HCT116 (cell line): ENCODE results near the gene C4BPA. TPM values are rescaled to one million over a fixed set of nuclear protein-coding genes. Genes with fewer than 3 reads are reported as not detected.

Experiments used
- ATAC-seq: fragments of 200-7000 bp; cut with Tn5 transposase; 2 replicates; pipeline ENCODE4 v1.9.1; 2020; ENCODE audit warnings: mild to moderate bottlenecking, moderate library complexity
- BruUV-seq: library from RNA; stranded (reverse); fragments of 400-500 nt; replicated peaks from 2 replicates; lab custom pipeline; 2021; lab: Mats Ljungman, UMichigan
- CTCF ChIA-PET: fragments of 300-600 bp; sonication (Branson Sonifier 250); formaldehyde crosslinking; loops from one replicate; lab custom pipeline; 2021; ENCODE audit warnings: antibody characterized with exemption; lab: Charles Lee
- POLR2A ChIA-PET: fragments of 300-600, 350-600 bp; sonication (Branson Sonifier 250); formaldehyde crosslinking; loops from one replicate; lab custom pipeline; 2021; ENCODE audit warnings: antibody characterized with exemption; lab: Charles Lee
- RAD21 ChIA-PET, 2 experiments: fragments of 300-600 bp; sonication (Branson Sonifier 250); formaldehyde crosslinking; loops; one replicate each; lab custom pipeline; 2023; ENCODE audit warnings: low total read pairs in 2 of 2; ENCODE audit not compliant: uncharacterized antibody in 2 of 2, unreplicated experiment in 2 of 2, low non-redundant PET in 1 of 2; lab: Charles Lee
- DNase-seq: peaks from one replicate; pipeline ENCODE4 v3.0.0-alpha.2; 2010; ENCODE audit warnings: low read depth, low spot score
- H2AFZ ChIP-seq: fragments of 200-600 bp; shearing (Covaris generic), sonication (generic); 2 replicates; pipeline ENCODE4 v1.6.1; 2017; ENCODE audit warnings: low read depth, mixed run types, mixed read lengths, antibody characterized with exemption, low read length; ENCODE audit not compliant: poor library complexity, severe bottlenecking
- H3K27ac ChIP-seq: 2 replicates; pipeline ENCODE4 v1.5.1; 2012; ENCODE audit warnings: low read depth, low read length
- H3K27me3 ChIP-seq: fragments of 200-600 bp; sonication (generic); 2 replicates; pipeline ENCODE4 v1.6.1; 2016; ENCODE audit warnings: mixed run types, low read length, mixed read lengths; ENCODE audit not compliant: insufficient read depth
- H3K36me3 ChIP-seq, 2 experiments: fragments of 200-500 bp in 1 of 2; fragments of 200-600 bp in 1 of 2; sonication (Bioruptor generic) in 1 of 2; sonication (generic) in 1 of 2; 2 replicates each; pipeline versions ENCODE4 v1.5.1 to v1.6.1; 2014 to 2016; ENCODE audit warnings: low read length in 2 of 2, inconsistent platforms in 1 of 2, mixed read lengths in 1 of 2, mixed run types in 1 of 2; ENCODE audit not compliant: insufficient read depth in 2 of 2, control insufficient read depth in 1 of 2
- H3K4me1 ChIP-seq, 2 experiments: fragments of 200-600 bp in 1 of 2; sonication (generic) in 1 of 2; 2 replicates each; pipeline versions ENCODE4 v1.5.1 to v1.6.1; 2012 to 2017; ENCODE audit warnings: low read length in 2 of 2, inconsistent platforms in 1 of 2, mild to moderate bottlenecking in 1 of 2, mixed read lengths in 1 of 2, mixed run types in 1 of 2, moderate library complexity in 1 of 2; ENCODE audit not compliant: insufficient read depth in 2 of 2, control insufficient read depth in 1 of 2
- H3K4me2 ChIP-seq: fragments of 200-600 bp; sonication (generic); 2 replicates; pipeline ENCODE4 v1.6.1; 2017; ENCODE audit warnings: mixed run types, low read length, mixed read lengths
- H3K4me3 ChIP-seq, 2 experiments: fragments of 200-600 bp in 1 of 2; sonication (generic) in 1 of 2; replicated peaks in 1 of 2; 2 replicates each; pipeline ENCODE4 v1.5.1; 2011 to 2016; ENCODE audit warnings: low read length in 2 of 2, control low read depth in 1 of 2, low read depth in 1 of 2, mild to moderate bottlenecking in 1 of 2, mixed read lengths in 1 of 2, mixed run types in 1 of 2
- H3K79me2 ChIP-seq: fragments of 200-600 bp; sonication (generic); 2 replicates; pipeline ENCODE4 v1.6.1; 2017; ENCODE audit warnings: mild to moderate bottlenecking, mixed run types, low read length, moderate library complexity, mixed read lengths; ENCODE audit not compliant: insufficient read depth
- H3K9ac ChIP-seq: fragments of 200-600 bp; sonication (generic); 2 replicates; pipeline ENCODE4 v1.6.1; 2016; ENCODE audit warnings: low read length, mixed read lengths
- H3K9me2 ChIP-seq: fragments of 200-600 bp; sonication (generic), shearing (Covaris generic); 2 replicates; pipeline ENCODE4 v1.6.1; 2017; ENCODE audit warnings: mixed run types, mild to moderate bottlenecking, moderate library complexity; ENCODE audit not compliant: insufficient read depth
- H3K9me3 ChIP-seq, 2 experiments: fragments of 200-500 bp in 1 of 2; fragments of 200-600 bp in 1 of 2; sonication (Bioruptor generic) in 1 of 2; sonication (generic) in 1 of 2; 2 replicates each; pipeline ENCODE4 v1.6.1; 2014 to 2017; ENCODE audit warnings: low read length in 2 of 2, mixed read lengths in 2 of 2, inconsistent platforms in 1 of 2, low read depth in 1 of 2, mild to moderate bottlenecking in 1 of 2, mixed run types in 1 of 2, moderate library complexity in 1 of 2; ENCODE audit not compliant: control insufficient read depth in 1 of 2, insufficient read depth in 1 of 2
- H4K20me1 ChIP-seq: fragments of 200-600 bp; sonication (generic), shearing (Covaris generic); 2 replicates; pipeline ENCODE4 v1.6.1; 2017; ENCODE audit warnings: mixed run types, mild to moderate bottlenecking, moderate library complexity; ENCODE audit not compliant: insufficient read depth
- CBX3 ChIP-seq: IDR thresholded peaks from 2 replicates; pipeline ENCODE4 v1.6.1; 2012; ENCODE audit warnings: low read depth
- EGR1 ChIP-seq: IDR thresholded peaks from 2 replicates; pipeline ENCODE4 v1.6.1; 2012; ENCODE audit warnings: low read depth
- ELF1 ChIP-seq: IDR thresholded peaks from 2 replicates; pipeline ENCODE4 v1.6.1; 2012; ENCODE audit warnings: low read depth, borderline replicate concordance
- EZH2 ChIP-seq: fragments of 200-600 bp; sonication (generic); IDR thresholded peaks from 2 replicates; pipeline ENCODE4 v1.6.1; 2017; ENCODE audit warnings: antibody characterized with exemption, mixed run types
- EZH2phosphoT487 ChIP-seq: fragments of 200-600 bp; IDR thresholded peaks from 2 replicates; pipeline ENCODE4 v1.6.1; 2018; ENCODE audit warnings: antibody characterized with exemption, borderline replicate concordance
- FOSL1 ChIP-seq: IDR thresholded peaks from 2 replicates; pipeline ENCODE4 v1.6.1; 2012; ENCODE audit warnings: low read depth
- JUND ChIP-seq: IDR thresholded peaks from 2 replicates; pipeline ENCODE4 v1.6.1; 2012
- POLR2AphosphoS5 ChIP-seq: IDR thresholded peaks from 2 replicates; pipeline ENCODE4 v1.6.1; 2011; ENCODE audit warnings: mild to moderate bottlenecking, low read depth, low read length, moderate library complexity
- SP1 ChIP-seq: IDR thresholded peaks from 2 replicates; pipeline ENCODE4 v1.6.1; 2012; ENCODE audit warnings: low read depth
- TCF7L2 ChIP-seq: IDR thresholded peaks from 2 replicates; pipeline ENCODE4 v1.7.0; 2011; ENCODE audit warnings: borderline replicate concordance, inconsistent platforms; ENCODE audit not compliant: insufficient read depth, insufficient read length; ENCODE audit errors: extremely low read depth
- YY1 ChIP-seq: IDR thresholded peaks from 2 replicates; pipeline ENCODE4 v1.6.1; 2011; ENCODE audit warnings: low read length, low read depth, moderate library complexity, mild to moderate bottlenecking; ENCODE audit not compliant: insufficient replicate concordance; ENCODE audit errors: extremely low read depth
- ZFX ChIP-seq: fragments of 450-650 bp; IDR thresholded peaks from 2 replicates; pipeline ENCODE4 v1.6.1; 2017
- ZNF274 ChIP-seq: fragments of 200-500 bp; sonication (Bioruptor generic); IDR thresholded peaks from 2 replicates; pipeline ENCODE4 v1.6.1; 2014; ENCODE audit warnings: mild to moderate bottlenecking, low read depth, low read length, inconsistent platforms
- intact Hi-C: fragments of 100-400 bp; cut with micrococcal nuclease; formaldehyde crosslinking; loops from 2 replicates; pipeline ENCODE4 v1.10.0; 2022
- total RNA-seq: library from RNA; stranded (reverse); gene quantifications from one replicate; pipeline ENCODE4 v1.2.1, GENCODE V29; 2021; ENCODE audit not compliant: unreplicated experiment
- TF ChIP-seq, protein P1 (sequence below), 3 experiments: fragments of 200-600 bp in 1 of 3; sonication (generic) in 1 of 3; IDR thresholded peaks in 2 of 3; conservative IDR thresholded peaks in 1 of 3; 2 replicates each; pipeline ENCODE4 v1.5.1; 2012 to 2017; ENCODE audit warnings: low read depth in 2 of 3, low read length in 2 of 3, antibody characterized with exemption in 1 of 3, borderline replicate concordance in 1 of 3, control low read depth in 1 of 3, mild to moderate bottlenecking in 1 of 3, mixed read lengths in 1 of 3, mixed run types in 1 of 3, moderate library complexity in 1 of 3; ENCODE audit not compliant: insufficient read depth in 1 of 3
- TF ChIP-seq, protein P2 (sequence below): IDR thresholded peaks from 2 replicates; pipeline ENCODE4 v1.6.1; 2012
- TF ChIP-seq, protein P3 (sequence below): IDR thresholded peaks from 2 replicates; pipeline ENCODE4 v1.6.1; 2012
- TF ChIP-seq, protein P4 (sequence below): IDR thresholded peaks from 2 replicates; pipeline ENCODE4 v1.6.1; 2012; ENCODE audit warnings: low read depth

C4BPA gene
- total RNA-seq, 1 experiment from 2014 or later, result 0.32 TPM

DNA sequence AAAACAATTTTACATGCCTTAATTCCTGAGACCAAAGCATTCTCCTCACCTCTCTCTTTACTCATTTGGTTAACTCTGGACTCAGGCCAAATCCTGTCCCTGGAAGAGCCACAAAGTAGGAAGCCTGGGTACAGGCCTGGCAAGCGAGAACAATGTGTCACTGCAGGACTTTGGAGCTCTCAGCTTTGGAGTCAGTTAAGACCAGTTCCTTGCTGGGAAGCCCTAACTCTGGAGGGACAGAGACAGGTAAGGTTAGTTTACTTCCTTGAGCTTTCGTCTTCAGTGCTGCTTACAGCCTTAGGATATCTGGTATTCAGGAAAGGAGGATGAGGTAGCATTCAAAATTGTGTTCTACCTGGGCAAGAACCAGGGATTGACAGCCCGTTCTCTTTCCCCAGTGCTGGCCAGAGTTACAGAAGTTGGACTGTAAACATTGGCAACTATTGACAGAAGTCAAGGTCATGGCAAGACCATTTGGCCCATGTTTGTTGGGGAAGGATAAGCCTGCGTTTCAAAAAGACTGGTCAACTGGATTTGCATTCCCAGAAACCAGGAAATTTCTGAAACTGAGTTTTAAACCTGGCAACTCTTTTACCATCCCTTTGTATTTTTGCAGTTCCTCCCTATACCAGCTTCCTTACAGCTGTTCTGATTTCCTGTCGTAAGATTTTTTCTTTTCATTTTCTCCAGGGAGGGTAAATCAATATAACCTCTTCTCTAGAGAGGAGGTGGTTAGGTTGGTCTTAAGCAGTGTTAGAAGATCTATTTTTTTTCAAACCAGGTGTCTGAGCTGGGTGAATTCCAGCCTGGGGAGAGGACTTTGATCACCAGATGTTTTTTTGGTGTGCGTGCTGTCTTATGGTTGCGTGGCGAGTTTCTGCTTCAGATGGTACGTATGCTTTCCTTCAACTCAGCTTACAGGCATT, 15.1 kb upstream of the C4BPA start, which contains the start of gene C4BPB:
Gene C4BPB, plus strand, starts transcription at position 160 of the 926 bp plus-strand sequence. Its CDS starts 672 bp downstream, at position 832.
- no peak within 1 kb of the TSS for H3K9ac ChIP-seq
- no peak for DNase-seq
- no peaks in the 10 kb centered on the region for H3K36me3 ChIP-seq
- intact Hi-C loops, result loop anchor here (10.0 kb wide), 1 partner anchor 586 kb away; no protein-coding TSS in a partner anchor
- H4K20me1 ChIP-seq, result no peaks in the 10 kb centered on the region
- H3K4me2 ChIP-seq, result no peak within 1 kb of the TSS
- H3K9me3 ChIP-seq, result no peaks in the 10 kb centered on the region
- H3K27ac ChIP-seq, result no peak within 1 kb of the TSS
- RAD21 ChIA-PET, result no interaction called here
- CTCF ChIA-PET, result interaction anchor here (1.6 kb wide), 1 partner anchor 316 kb away, joined by 4 read pairs; no protein-coding TSS in a partner anchor
- BruUV-seq, result no TSS peak
- peaks cover 0 to 4% of the 10 kb centered on the region in 2 experiments; a peak in 2 of 4 replicates for H3K4me1 ChIP-seq
- TF ChIP-seq CBX3 (no peak), JUND (no peak), EGR1 (no peak), TCF7L2 (no peak), ZFX (no peak), EZH2 (no peak), ELF1 (no peak), SP1 (no peak), ZNF274 (no peak), FOSL1 (no peak), EZH2phosphoT487 (no peak), YY1 (no peak), POLR2AphosphoS5 (no peak)
- TF ChIP-seq, protein P1, sequence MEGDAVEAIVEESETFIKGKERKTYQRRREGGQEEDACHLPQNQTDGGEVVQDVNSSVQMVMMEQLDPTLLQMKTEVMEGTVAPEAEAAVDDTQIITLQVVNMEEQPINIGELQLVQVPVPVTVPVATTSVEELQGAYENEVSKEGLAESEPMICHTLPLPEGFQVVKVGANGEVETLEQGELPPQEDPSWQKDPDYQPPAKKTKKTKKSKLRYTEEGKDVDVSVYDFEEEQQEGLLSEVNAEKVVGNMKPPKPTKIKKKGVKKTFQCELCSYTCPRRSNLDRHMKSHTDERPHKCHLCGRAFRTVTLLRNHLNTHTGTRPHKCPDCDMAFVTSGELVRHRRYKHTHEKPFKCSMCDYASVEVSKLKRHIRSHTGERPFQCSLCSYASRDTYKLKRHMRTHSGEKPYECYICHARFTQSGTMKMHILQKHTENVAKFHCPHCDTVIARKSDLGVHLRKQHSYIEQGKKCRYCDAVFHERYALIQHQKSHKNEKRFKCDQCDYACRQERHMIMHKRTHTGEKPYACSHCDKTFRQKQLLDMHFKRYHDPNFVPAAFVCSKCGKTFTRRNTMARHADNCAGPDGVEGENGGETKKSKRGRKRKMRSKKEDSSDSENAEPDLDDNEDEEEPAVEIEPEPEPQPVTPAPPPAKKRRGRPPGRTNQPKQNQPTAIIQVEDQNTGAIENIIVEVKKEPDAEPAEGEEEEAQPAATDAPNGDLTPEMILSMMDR (IDR thresholded peaks at IDR 0.05 in 2 of 3, conservative IDR thresholded peaks at IDR 0.05 in 1 of 3; ENCODE audit: borderline replicate concordance in 1 of 3, insufficient read depth in 1 of 3, low read depth in 2 of 3, low read length in 2 of 3), result no peak
- TF ChIP-seq, protein P2, sequence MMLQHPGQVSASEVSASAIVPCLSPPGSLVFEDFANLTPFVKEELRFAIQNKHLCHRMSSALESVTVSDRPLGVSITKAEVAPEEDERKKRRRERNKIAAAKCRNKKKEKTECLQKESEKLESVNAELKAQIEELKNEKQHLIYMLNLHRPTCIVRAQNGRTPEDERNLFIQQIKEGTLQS, result no peak
- TF ChIP-seq, protein P3, sequence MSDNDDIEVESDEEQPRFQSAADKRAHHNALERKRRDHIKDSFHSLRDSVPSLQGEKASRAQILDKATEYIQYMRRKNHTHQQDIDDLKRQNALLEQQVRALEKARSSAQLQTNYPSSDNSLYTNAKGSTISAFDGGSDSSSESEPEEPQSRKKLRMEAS, result no peak
- TF ChIP-seq, protein P4, sequence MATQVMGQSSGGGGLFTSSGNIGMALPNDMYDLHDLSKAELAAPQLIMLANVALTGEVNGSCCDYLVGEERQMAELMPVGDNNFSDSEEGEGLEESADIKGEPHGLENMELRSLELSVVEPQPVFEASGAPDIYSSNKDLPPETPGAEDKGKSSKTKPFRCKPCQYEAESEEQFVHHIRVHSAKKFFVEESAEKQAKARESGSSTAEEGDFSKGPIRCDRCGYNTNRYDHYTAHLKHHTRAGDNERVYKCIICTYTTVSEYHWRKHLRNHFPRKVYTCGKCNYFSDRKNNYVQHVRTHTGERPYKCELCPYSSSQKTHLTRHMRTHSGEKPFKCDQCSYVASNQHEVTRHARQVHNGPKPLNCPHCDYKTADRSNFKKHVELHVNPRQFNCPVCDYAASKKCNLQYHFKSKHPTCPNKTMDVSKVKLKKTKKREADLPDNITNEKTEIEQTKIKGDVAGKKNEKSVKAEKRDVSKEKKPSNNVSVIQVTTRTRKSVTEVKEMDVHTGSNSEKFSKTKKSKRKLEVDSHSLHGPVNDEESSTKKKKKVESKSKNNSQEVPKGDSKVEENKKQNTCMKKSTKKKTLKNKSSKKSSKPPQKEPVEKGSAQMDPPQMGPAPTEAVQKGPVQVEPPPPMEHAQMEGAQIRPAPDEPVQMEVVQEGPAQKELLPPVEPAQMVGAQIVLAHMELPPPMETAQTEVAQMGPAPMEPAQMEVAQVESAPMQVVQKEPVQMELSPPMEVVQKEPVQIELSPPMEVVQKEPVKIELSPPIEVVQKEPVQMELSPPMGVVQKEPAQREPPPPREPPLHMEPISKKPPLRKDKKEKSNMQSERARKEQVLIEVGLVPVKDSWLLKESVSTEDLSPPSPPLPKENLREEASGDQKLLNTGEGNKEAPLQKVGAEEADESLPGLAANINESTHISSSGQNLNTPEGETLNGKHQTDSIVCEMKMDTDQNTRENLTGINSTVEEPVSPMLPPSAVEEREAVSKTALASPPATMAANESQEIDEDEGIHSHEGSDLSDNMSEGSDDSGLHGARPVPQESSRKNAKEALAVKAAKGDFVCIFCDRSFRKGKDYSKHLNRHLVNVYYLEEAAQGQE, result no peak
- TF ChIP-seq, all 23 proteins: peak for 0
- Histone ChIP-seq H3K79me2 (no peaks in the 10 kb centered on the region), H3K27me3 (no peaks in the 10 kb centered on the region), H3K4me3 (no peak within 1 kb of the TSS), H3K9me2 (no peaks in the 10 kb centered on the region; the same call in 1 of the 2 replicates), H2AFZ (no peak within 1 kb of the TSS)
- no peak for ATAC-seq
- POLR2A ChIA-PET, result no interaction called here
